GM19025 (cell line): Measurements from ENCODE around the gene NT5C1A.

Source experiments
- ATAC-seq: cut with Tn5 transposase; IDR thresholded peaks from one replicate; pipeline ENCODE4 v1.9.1; 2021; ENCODE audit warnings: mild to moderate bottlenecking, low read depth, moderate library complexity; ENCODE audit not compliant: unreplicated experiment

Gene NT5C1A

GRCh38 chr1:39666772-39667171 is 5.1 kb downstream of the NT5C1A start:
- peak; percentile 81 for ATAC-seq

GRCh38 chr1:39663559-39663958 is 8.3 kb downstream of the NT5C1A start:
- ATAC-seq = no peak

- ATAC-seq = no peak
Measured at GRCh38 chr1:39662861-39663260, 9.0 kb downstream of the NT5C1A start.

- no peak for ATAC-seq
Measured at GRCh38 chr1:39659538-39659937, 12.4 kb downstream of the NT5C1A start.

GRCh38 chr1:39659110-39659509 is 12.8 kb downstream of the NT5C1A start:
- no peak for ATAC-seq

GRCh38 chr1:39657923-39658485 is 13.9 kb downstream of the NT5C1A start:
- no peak for ATAC-seq

- ATAC-seq = no peak
Measured at GRCh38 chr1:39657402-39657801, 14.5 kb downstream of the NT5C1A start.

- no peak for ATAC-seq
Measured at GRCh38 chr1:39656391-39656790, 15.5 kb downstream of the NT5C1A start.

GRCh38 chr1:39655578-39656268 is 16.2 kb downstream of the NT5C1A start:
- ATAC-seq = no peak

GRCh38 chr1:39654291-39654690 is 17.6 kb downstream of the NT5C1A start:
- ATAC-seq = no peak

- ATAC-seq = no peak
Measured at GRCh38 chr1:39653546-39654031, 18.3 kb downstream of the NT5C1A start.

- no peak for ATAC-seq
Measured at GRCh38 chr1:39652554-39652953, 19.4 kb downstream of the NT5C1A start.

- ATAC-seq = no peak
Measured at GRCh38 chr1:39652105-39652504, 19.8 kb downstream of the NT5C1A start.

GRCh38 chr1:39650431-39650830 is 21.5 kb downstream of the NT5C1A start:
- no peak for ATAC-seq

- ATAC-seq = no peak
Measured at GRCh38 chr1:39649636-39650185, 22.2 kb downstream of the NT5C1A start.

GRCh38 chr1:39648496-39648895 is 23.4 kb downstream of the NT5C1A start:
- ATAC-seq = no peak

GRCh38 chr1:39647247-39647646 is 24.7 kb downstream of the NT5C1A start:
- ATAC-seq = no peak

GRCh38 chr1:39646232-39647081 is 25.4 kb downstream of the NT5C1A start:
- no peak for ATAC-seq

- no peak for ATAC-seq
Measured at GRCh38 chr1:39645411-39646043, 26.4 kb downstream of the NT5C1A start.

- ATAC-seq = no peak
Measured at GRCh38 chr1:39643705-39644104, 28.2 kb downstream of the NT5C1A start.

- ATAC-seq = no peak
Measured at GRCh38 chr1:39642796-39643195, 29.1 kb downstream of the NT5C1A start.
